ENCODE data around the gene POLD4. TPM values are rescaled to one million over a fixed set of nuclear protein-coding genes. Genes with fewer than 3 reads are reported as not detected.

Gene POLD4
- total RNA-seq, 1 experiment from 2014 or later = 38.5 TPM

Other genes starting within 250 kb of the POLD4 start
- gene KDM2A, start 234.3 kb downstream of the POLD4 start, total RNA-seq (2014; rRNA removed; shearing (Covaris generic); ENCODE audit: low replicate concordance) = 9.2 and 14.8 TPM in 2 replicates
- gene GRK2, start 87.1 kb downstream of the POLD4 start, total RNA-seq (2014; rRNA removed; shearing (Covaris generic); ENCODE audit: low replicate concordance) = 31.7 and 37.1 TPM in 2 replicates
- 11.7 and 22.5 TPM in 2 replicates for gene ANKRD13D, start 64.2 kb downstream of the POLD4 start, total RNA-seq (2014; rRNA removed; shearing (Covaris generic); ENCODE audit: low replicate concordance)
- 16.3 and 50.6 TPM in 2 replicates for gene SSH3, start 50.0 kb downstream of the POLD4 start, total RNA-seq (2014; rRNA removed; shearing (Covaris generic); ENCODE audit: low replicate concordance)
- gene CLCF1, start 20.1 kb upstream of the POLD4 start, total RNA-seq (2014; rRNA removed; shearing (Covaris generic); ENCODE audit: low replicate concordance) = 6.5 and 13.4 TPM in 2 replicates
- 24.4 and 26.6 TPM in 2 replicates for gene RAD9A, start 38.4 kb upstream of the POLD4 start, total RNA-seq (2014; rRNA removed; shearing (Covaris generic); ENCODE audit: low replicate concordance)
- gene PPP1CA, start 48.3 kb upstream of the POLD4 start, total RNA-seq (2014; rRNA removed; shearing (Covaris generic); ENCODE audit: low replicate concordance) = 251 and 260 TPM in 2 replicates
- gene TBC1D10C, start 50.5 kb upstream of the POLD4 start, total RNA-seq (2014; rRNA removed; shearing (Covaris generic); ENCODE audit: low replicate concordance) = 1.6 TPM in 1 of 2 replicates, not detected in the other
- gene CARNS1, start 62.1 kb upstream of the POLD4 start, total RNA-seq (2014; rRNA removed; shearing (Covaris generic); ENCODE audit: low replicate concordance) = 0.03 TPM in 1 of 2 replicates, not detected in the other
- 42.9 and 46.6 TPM in 2 replicates for gene RPS6KB2, start 74.9 kb upstream of the POLD4 start, total RNA-seq (2014; rRNA removed; shearing (Covaris generic); ENCODE audit: low replicate concordance)
- not detected in 2 replicates for gene PTPRCAP, start 84.1 kb upstream of the POLD4 start, total RNA-seq (2014; rRNA removed; shearing (Covaris generic); ENCODE audit: low replicate concordance)
- 128 and 140 TPM in 2 replicates for gene CORO1B, start 89.9 kb upstream of the POLD4 start, total RNA-seq (2014; rRNA removed; shearing (Covaris generic); ENCODE audit: low replicate concordance)
- gene GPR152, start 99.2 kb upstream of the POLD4 start, total RNA-seq (2014; rRNA removed; shearing (Covaris generic); ENCODE audit: low replicate concordance) = not detected in 2 replicates
- 1.6 and 10.8 TPM in 2 replicates for gene CABP4, start 101.8 kb upstream of the POLD4 start, total RNA-seq (2014; rRNA removed; shearing (Covaris generic); ENCODE audit: low replicate concordance)
- gene TMEM134, start 115.7 kb upstream of the POLD4 start, total RNA-seq (2014; rRNA removed; shearing (Covaris generic); ENCODE audit: low replicate concordance) = 99.8 and 100 TPM in 2 replicates
- 91.4 and 117 TPM in 2 replicates for gene AIP, start 129.5 kb upstream of the POLD4 start, total RNA-seq (2014; rRNA removed; shearing (Covaris generic); ENCODE audit: low replicate concordance)
- 43.8 and 48.4 TPM in 2 replicates for gene PITPNM1, start 151.8 kb upstream of the POLD4 start, total RNA-seq (2014; rRNA removed; shearing (Covaris generic); ENCODE audit: low replicate concordance)
- 43.6 and 56.9 TPM in 2 replicates for gene CDK2AP2, start 154.6 kb upstream of the POLD4 start, total RNA-seq (2014; rRNA removed; shearing (Covaris generic); ENCODE audit: low replicate concordance)
- not detected in 2 replicates for gene CABP2, start 169.9 kb upstream of the POLD4 start, total RNA-seq (2014; rRNA removed; shearing (Covaris generic); ENCODE audit: low replicate concordance)
- not detected in 2 replicates for gene GSTP1, start 230.3 kb upstream of the POLD4 start, total RNA-seq (2014; rRNA removed; shearing (Covaris generic); ENCODE audit: low replicate concordance)

Measured in Caki2 (cell line).